ENCODE measurements around the gene PDCD7.

Gene PDCD7

DNA sequence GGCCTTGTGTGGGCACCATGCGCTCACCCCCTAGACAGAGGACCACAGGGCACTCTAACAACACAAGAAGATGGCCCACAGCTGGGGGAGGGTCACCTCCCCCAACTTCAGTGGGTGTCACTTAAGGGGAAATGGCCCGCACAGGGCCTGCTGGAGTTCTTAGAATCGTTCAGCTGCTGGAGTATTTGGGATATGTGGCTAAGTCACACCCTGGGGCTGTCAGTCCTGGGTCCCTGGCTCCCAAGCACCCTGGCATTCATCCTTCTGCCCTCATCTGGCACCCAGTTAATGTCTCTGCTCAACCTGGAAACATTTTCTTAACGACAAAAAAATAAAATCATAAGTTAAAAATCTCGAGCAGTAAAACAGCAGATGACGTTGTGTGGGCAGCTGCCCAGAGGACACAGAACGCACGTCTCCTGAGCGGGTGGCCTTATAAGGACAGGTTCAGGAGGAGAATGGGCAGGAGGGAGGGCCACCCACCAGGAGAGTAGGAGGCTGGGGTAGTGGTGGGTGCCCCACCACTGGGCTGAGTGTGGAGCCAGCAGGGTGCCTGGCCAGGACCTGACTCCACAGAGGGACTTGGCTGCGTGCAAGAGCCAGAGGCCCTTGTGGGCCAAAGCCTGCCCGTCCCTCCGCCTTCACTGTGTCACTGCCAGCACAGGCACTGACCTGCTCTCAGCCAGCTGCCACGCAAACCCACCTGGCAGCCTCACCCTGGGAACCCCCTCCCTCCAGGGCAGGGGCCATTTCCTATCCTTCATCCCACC is 45.5 kb downstream of the PDCD7 start:
- TF ChIP-seq, protein P1, sequence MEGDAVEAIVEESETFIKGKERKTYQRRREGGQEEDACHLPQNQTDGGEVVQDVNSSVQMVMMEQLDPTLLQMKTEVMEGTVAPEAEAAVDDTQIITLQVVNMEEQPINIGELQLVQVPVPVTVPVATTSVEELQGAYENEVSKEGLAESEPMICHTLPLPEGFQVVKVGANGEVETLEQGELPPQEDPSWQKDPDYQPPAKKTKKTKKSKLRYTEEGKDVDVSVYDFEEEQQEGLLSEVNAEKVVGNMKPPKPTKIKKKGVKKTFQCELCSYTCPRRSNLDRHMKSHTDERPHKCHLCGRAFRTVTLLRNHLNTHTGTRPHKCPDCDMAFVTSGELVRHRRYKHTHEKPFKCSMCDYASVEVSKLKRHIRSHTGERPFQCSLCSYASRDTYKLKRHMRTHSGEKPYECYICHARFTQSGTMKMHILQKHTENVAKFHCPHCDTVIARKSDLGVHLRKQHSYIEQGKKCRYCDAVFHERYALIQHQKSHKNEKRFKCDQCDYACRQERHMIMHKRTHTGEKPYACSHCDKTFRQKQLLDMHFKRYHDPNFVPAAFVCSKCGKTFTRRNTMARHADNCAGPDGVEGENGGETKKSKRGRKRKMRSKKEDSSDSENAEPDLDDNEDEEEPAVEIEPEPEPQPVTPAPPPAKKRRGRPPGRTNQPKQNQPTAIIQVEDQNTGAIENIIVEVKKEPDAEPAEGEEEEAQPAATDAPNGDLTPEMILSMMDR (IDR thresholded peaks at IDR 0.05; ENCODE audit: low read depth, low read length), result no peak

DNA sequence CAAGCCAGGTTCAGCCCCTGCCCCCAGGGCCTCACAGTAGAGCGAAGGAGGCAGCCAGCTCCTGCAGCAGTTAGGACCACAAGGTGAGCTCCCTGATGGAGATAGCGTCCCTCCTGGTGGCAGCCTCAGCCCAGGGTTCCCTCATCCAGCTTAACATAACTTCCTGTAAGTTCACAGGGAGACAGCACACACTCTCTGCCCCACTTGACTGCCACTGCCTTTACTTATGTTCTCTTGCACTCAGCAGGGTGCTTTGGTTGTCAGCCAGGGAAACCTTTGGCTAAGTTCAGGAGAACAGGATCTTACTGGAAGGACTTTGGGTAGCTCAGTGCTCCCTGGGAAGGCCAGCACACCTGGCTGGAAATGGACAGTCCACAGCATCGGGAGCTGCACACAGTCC is 46.2 kb downstream of the PDCD7 start:
- H3K4me3 ChIP-seq (ENCODE audit: low read depth, low read length), result no peak overlapping the region
- TF ChIP-seq, protein P1 (IDR thresholded peaks at IDR 0.05; ENCODE audit: low read depth, low read length), result no peak

More for the DNA sequence above, 45.5 kb downstream of the PDCD7 start:
- H3K4me3 ChIP-seq (ENCODE audit: low read depth, low read length), result no peak overlapping the region

DNA sequence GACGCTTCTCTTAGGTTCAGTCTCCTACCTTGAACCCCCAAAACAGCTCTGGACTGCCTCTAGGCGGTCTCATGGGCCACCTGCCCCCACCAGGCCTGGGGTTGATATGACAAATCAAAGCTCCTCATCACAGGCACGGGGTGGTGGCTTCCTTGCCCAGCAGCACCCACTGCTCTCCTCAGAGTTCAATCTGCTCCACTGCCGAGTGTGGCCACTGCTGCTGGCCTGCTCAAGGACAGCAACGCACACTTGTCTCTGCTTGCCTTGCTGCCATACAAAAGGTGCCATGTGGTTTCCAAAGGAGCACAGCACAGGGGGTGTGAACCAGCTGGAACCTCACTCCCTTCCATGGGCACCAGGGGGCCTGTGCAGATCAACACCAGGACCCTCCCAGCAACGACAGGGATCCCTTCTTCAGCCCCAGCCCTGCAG is 46.9 kb downstream of the PDCD7 start:
- TF ChIP-seq, protein P1 (IDR thresholded peaks at IDR 0.05; ENCODE audit: low read depth, low read length), result no peak; the same call in 1 of the 2 replicates
- H3K4me3 ChIP-seq (ENCODE audit: low read depth, low read length), result no peak overlapping the region

DNA sequence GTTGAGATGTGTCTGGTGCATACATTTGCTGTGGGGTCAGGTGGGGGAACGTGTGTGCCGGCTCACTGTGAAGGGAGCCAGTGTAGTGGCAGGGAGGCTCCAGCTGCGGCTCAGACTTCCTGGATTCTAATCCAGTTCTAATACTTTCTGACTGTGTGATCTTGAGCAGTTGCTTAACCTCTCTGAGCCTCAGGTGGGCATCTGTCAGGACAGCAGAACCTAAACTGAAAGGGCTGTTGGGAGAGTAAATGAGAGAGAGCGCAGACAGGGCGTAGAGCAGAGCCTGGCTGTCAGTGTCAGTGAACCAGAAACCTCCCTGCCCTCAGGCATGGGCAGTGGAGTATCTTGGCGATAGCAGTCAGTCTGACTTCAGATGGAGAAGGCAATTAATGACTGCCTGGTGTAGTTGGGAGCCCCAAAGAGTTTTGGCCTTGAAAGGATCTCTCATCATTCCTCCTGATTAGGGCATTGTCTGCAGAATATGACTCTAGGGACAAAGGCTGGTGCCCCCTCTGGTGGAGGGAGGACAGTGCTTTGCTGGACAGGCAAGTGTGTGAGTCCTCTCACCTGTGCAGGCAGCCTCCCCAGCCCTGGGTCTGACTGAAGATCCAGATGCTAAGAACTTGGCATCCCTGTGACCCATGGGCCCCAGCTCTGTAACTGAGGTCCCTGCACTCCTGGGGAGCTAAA is 47.5 kb downstream of the PDCD7 start:
- TF ChIP-seq, protein P1 (IDR thresholded peaks at IDR 0.05; ENCODE audit: low read depth, low read length), result peak; percentile 48

DNA sequence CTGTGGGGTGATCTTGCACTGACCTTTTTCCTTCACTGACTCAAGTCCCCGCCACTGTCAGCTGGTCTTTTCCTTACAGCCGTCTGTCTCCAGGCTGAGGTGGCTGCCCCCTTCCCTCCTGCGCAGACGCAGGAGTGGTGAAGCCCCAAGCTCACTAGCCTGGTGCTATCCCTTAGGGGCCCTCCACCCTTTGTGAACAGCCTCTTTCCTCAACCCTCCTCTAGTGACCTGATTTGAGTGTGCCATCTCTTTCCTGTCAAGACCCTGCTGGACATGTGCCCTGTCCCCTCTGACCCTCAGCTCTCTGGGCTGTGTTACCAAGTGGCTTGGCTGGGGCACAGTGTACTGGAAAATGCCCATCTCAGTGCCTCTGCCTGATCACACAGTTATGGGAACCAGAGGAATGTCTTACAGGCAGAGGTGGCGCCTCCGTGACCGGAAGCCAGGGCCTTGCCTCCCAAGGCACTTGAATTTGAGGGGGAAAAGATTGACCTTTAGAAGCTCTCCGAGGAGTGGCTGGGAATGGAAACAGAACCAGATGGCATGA is 48.3 kb downstream of the PDCD7 start:
- TF ChIP-seq, protein P1 (IDR thresholded peaks at IDR 0.05; ENCODE audit: low read depth, low read length), result no peak
- no peak overlapping the region for H3K4me3 ChIP-seq (ENCODE audit: low read depth, low read length)

More for the DNA sequence above, 47.5 kb downstream of the PDCD7 start:
- no peak overlapping the region for H3K4me3 ChIP-seq (ENCODE audit: low read depth, low read length)

DNA sequence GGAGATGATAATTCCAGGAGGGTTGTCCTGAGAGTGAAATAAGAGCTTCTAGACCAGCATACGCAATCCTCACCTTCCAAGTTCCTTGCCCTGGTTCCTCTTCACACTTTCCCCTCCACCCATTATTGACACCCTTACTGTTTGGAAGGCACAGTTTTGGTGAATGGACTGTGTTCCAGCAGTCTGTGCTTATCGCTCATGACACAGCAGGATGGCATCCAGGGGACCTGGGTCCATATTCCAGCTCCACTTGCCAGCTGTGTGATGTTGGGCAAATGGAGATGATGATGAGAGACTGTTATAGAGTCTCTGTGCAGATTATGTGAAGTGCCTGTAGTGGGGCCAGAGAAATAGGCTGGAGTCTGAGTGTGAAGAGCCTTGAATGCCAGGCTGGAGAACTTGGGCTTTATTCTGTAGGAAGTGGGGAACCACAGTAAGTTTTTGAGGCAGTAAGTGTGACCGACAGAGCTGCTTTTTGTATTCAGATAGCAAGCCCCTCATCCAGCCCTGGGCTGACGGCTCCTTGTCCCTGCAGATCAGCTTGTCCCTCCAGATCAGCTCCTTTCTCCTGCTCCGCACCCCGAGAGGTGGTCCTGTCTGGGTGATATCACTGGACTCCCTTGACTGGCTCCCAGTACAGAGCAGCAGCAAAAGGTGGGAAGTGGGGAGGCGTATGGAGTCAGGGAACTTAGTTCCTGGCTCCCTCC is 49.0 kb downstream of the PDCD7 start:
- TF ChIP-seq, protein P1 (IDR thresholded peaks at IDR 0.05; ENCODE audit: low read depth, low read length), result no peak
- no peak overlapping the region for H3K4me3 ChIP-seq (ENCODE audit: low read depth, low read length)

Data from WI38 (cell line).